Activated CD4-positive, alpha-beta T cell treated with anti-CD3 and anti-CD28 coated beads, Interleukin-2, amount 10 ng/mL, durations not matched to agents 7 days and 5 days (primary cell): ENCODE measurements around the gene RCOR2. TPM values are rescaled to one million over a fixed set of nuclear protein-coding genes. Genes with fewer than 3 reads are reported as not detected.

Experiments
- CTCF ChIA-PET: fragments of 350-600 bp; sonication (Branson Sonifier 250); formaldehyde crosslinking; loops from one replicate; lab custom pipeline; 2021; ENCODE audit warnings: antibody characterized with exemption; lab: Charles Lee
- POLR2A ChIA-PET: fragments of 350-600 bp; sonication (Branson Sonifier 250); formaldehyde crosslinking; loops from one replicate; lab custom pipeline; 2021; ENCODE audit warnings: antibody characterized with exemption; lab: Charles Lee
- DNase-seq: peaks from one replicate; pipeline ENCODE4 v3.0.0-alpha.2; 2020
- H3K27ac Mint-ChIP-seq: one replicate; pipeline ENCODE4 v1.8.0; 2021; ENCODE audit warnings: mild to moderate bottlenecking, moderate library complexity, mixed read lengths
- H3K27me3 Mint-ChIP-seq: one replicate; pipeline ENCODE4 v1.8.0; 2021; ENCODE audit warnings: mixed read lengths
- H3K36me3 Mint-ChIP-seq: one replicate; pipeline ENCODE4 v1.8.0; 2021; ENCODE audit warnings: low read depth, mixed read lengths
- H3K4me1 Mint-ChIP-seq: one replicate; pipeline ENCODE4 v1.8.0; 2021; ENCODE audit warnings: mixed read lengths
- H3K4me3 Mint-ChIP-seq: one replicate; pipeline ENCODE4 v1.8.0; 2021; ENCODE audit warnings: mild to moderate bottlenecking, moderate library complexity, mixed read lengths
- H3K9me3 Mint-ChIP-seq: one replicate; pipeline ENCODE4 v1.8.0; 2021; ENCODE audit warnings: mixed read lengths
- total RNA-seq, 2 experiments: library from RNA; stranded (reverse); gene quantifications; one replicate each; pipeline ENCODE4 v1.2.3, GENCODE V29; 2021

RCOR2 gene
- total RNA-seq, 2 experiments from 2014 or later: 0.12 to 0.40 TPM

- POLR2A ChIA-PET: no interaction called here
- H3K27me3 Mint-ChIP-seq: no peaks in the 10 kb centered on the region
- peaks cover 71% of the 10 kb centered on the region for H3K36me3 Mint-ChIP-seq
Measured at GRCh38 chr11:63897459-63898146, 19.4 kb downstream of the RCOR2 start.

GRCh38 chr11:63896071-63896470 is 20.9 kb downstream of the RCOR2 start:
- H3K4me1 Mint-ChIP-seq: peaks cover 37% of the 10 kb centered on the region
- CTCF ChIA-PET: no interaction called here
- H3K27ac Mint-ChIP-seq: no peak overlapping the region
- H3K36me3 Mint-ChIP-seq: peaks cover 73% of the 10 kb centered on the region
- H3K9me3 Mint-ChIP-seq: no peaks in the 10 kb centered on the region
- no peak overlapping the region for H3K4me3 Mint-ChIP-seq
- POLR2A ChIA-PET: no interaction called here
- no peaks in the 10 kb centered on the region for H3K27me3 Mint-ChIP-seq
- DNase-seq: no peak

More at GRCh38 chr11:63897459-63898146, 19.4 kb downstream of the RCOR2 start:
- Mint-ChIP-seq H3K27ac (no peak overlapping the region), H3K4me3 (no peak overlapping the region), H3K4me1 (peaks cover 24% of the 10 kb centered on the region), H3K9me3 (no peaks in the 10 kb centered on the region)
- CTCF ChIA-PET: interaction anchor here (0.9 to 1.2 kb wide), 4 partner anchors 18 to 48 kb away, joined by 3 to 6 read pairs (median 4); partner anchors contain the start of gene RCOR2
- DNase-seq: no peak

- Mint-ChIP-seq H3K27me3 (no peaks in the 10 kb centered on the region), H3K36me3 (peaks cover 71% of the 10 kb centered on the region), H3K27ac (no peak overlapping the region), H3K4me1 (peaks cover 64% of the 10 kb centered on the region), H3K4me3 (no peak overlapping the region), H3K9me3 (no peaks in the 10 kb centered on the region)
- ChIA-PET CTCF (interaction anchor here (1.0 kb wide), 1 partner anchor 10 kb away, joined by 3 read pairs; no protein-coding TSS in a partner anchor), POLR2A (no interaction called here)
- no peak for DNase-seq
Measured at GRCh38 chr11:63893355-63893754, 23.6 kb downstream of the RCOR2 start.

DNA sequence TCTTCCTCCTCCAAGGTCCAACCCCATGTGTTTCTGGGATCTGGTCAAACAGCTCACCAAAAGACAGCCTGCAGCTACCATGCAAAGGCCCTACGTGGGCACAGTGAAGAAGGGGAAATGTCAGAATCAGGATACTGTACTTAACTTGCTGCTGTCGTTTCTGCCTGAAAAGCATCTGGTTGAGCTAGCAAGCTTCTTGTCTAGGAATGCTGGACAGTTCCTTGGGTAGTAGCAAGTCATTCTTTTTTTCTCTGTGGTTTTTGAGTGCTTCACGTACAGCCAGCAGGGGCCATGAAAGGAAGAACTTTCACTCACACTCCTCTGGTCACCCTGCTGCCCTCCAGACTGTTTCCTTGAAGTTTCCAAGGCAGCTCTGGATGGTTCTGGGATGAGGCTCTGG is 24.7 kb downstream of the RCOR2 start:
- Mint-ChIP-seq H3K4me3 (no peak overlapping the region), H3K9me3 (no peaks in the 10 kb centered on the region), H3K36me3 (peaks cover 61% of the 10 kb centered on the region), H3K27me3 (no peaks in the 10 kb centered on the region), H3K27ac (no peak overlapping the region), H3K4me1 (peaks cover 73% of the 10 kb centered on the region)
- ChIA-PET POLR2A (no interaction called here), CTCF (interaction anchor here (0.6 to 2.1 kb wide), 3 partner anchors 16 to 231 kb away, joined by 3 to 4 read pairs (median 4); partner anchors contain the start of gene ZFTA)
- DNase-seq: no peak

GRCh38 chr11:63890368-63890767 is 26.6 kb downstream of the RCOR2 start:
- POLR2A ChIA-PET: no interaction called here
- no peaks in the 10 kb centered on the region for H3K9me3 Mint-ChIP-seq
- DNase-seq: no peak
- H3K36me3 Mint-ChIP-seq: peaks cover 45% of the 10 kb centered on the region
- no peaks in the 10 kb centered on the region for H3K27me3 Mint-ChIP-seq
- peak overlapping the region; percentile 76 for H3K27ac Mint-ChIP-seq
- H3K4me1 Mint-ChIP-seq: peaks cover 72% of the 10 kb centered on the region
- peak overlapping the region; percentile 97 for H3K4me3 Mint-ChIP-seq
- CTCF ChIA-PET: interaction anchor here (1.2 kb wide), 1 partner anchor 53 kb away, joined by 5 read pairs; no protein-coding TSS in a partner anchor

- Mint-ChIP-seq H3K27ac (peak overlapping the region; percentile 95), H3K4me1 (peaks cover 76% of the 10 kb centered on the region), H3K9me3 (no peaks in the 10 kb centered on the region), H3K27me3 (no peaks in the 10 kb centered on the region), H3K4me3 (peak overlapping the region; percentile 97), H3K36me3 (peaks cover 44% of the 10 kb centered on the region)
- POLR2A ChIA-PET: no interaction called here
- DNase-seq: no peak
- CTCF ChIA-PET: interaction anchor here (1.1 to 1.2 kb wide), 3 partner anchors 22 to 52 kb away, joined by 3 to 5 read pairs (median 3); partner anchors contain the start of gene MARK2
Measured at GRCh38 chr11:63889344-63889743, 27.6 kb downstream of the RCOR2 start.

GRCh38 chr11:63888170-63889086 is 28.5 kb downstream of the RCOR2 start:
- POLR2A ChIA-PET: interaction anchor here (0.6 kb wide), 1 partner anchor 50 kb away, joined by 5 read pairs; the partner anchor contains the start of gene MARK2
- DNase-seq: peak; percentile 81
- H3K4me1 Mint-ChIP-seq: peaks cover 79% of the 10 kb centered on the region
- H3K9me3 Mint-ChIP-seq: no peaks in the 10 kb centered on the region
- H3K27ac Mint-ChIP-seq: peak overlapping the region; percentile 95
- no peaks in the 10 kb centered on the region for H3K27me3 Mint-ChIP-seq
- H3K36me3 Mint-ChIP-seq: peaks cover 38% of the 10 kb centered on the region
- CTCF ChIA-PET: interaction anchor here (1.1 to 1.4 kb wide), 2 partner anchors 37 to 50 kb away, joined by 3 to 4 read pairs; partner anchors contain the start of gene MARK2
- peak overlapping the region; percentile 97 for H3K4me3 Mint-ChIP-seq

DNA sequence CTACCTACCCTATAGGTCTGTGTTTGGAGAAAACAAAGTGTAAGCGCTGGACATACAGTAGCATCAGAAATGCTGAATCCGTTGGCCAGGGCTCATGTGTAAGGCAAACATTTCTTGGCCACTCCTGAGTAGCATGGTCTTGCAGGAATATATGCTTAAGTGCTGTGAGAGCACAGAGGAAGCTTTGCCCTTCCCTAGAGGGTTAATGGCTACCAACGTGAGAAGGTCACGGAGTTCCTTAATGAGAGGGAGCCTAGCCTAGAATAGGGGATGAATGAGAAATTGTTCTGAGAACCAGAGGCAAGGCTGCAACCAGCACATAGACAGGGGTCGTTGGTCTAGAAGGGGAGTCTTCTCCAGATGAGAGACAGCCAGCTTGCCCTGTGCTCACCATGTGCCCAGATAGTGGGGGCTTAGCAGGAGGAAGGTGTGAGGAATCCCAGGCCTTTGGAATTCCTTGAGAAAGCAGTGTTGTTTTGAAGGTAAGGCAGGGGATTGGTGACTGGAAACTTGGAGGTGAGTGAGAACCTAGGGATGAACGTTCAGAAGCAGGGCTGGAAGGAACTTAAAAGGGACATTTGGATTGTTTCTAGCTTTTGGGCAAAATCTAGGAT is 29.5 kb downstream of the RCOR2 start:
- Mint-ChIP-seq H3K27me3 (no peaks in the 10 kb centered on the region), H3K9me3 (no peaks in the 10 kb centered on the region), H3K27ac (peak overlapping the region; percentile 95), H3K4me1 (peaks cover 86% of the 10 kb centered on the region), H3K36me3 (peaks cover 37% of the 10 kb centered on the region), H3K4me3 (peak overlapping the region; percentile 97)
- ChIA-PET POLR2A (no interaction called here), CTCF (interaction anchor here (0.6 to 1.8 kb wide), 3 partner anchors 11 to 36 kb away, joined by 3 to 4 read pairs (median 4); no protein-coding TSS in a partner anchor)
- DNase-seq: no peak

DNA sequence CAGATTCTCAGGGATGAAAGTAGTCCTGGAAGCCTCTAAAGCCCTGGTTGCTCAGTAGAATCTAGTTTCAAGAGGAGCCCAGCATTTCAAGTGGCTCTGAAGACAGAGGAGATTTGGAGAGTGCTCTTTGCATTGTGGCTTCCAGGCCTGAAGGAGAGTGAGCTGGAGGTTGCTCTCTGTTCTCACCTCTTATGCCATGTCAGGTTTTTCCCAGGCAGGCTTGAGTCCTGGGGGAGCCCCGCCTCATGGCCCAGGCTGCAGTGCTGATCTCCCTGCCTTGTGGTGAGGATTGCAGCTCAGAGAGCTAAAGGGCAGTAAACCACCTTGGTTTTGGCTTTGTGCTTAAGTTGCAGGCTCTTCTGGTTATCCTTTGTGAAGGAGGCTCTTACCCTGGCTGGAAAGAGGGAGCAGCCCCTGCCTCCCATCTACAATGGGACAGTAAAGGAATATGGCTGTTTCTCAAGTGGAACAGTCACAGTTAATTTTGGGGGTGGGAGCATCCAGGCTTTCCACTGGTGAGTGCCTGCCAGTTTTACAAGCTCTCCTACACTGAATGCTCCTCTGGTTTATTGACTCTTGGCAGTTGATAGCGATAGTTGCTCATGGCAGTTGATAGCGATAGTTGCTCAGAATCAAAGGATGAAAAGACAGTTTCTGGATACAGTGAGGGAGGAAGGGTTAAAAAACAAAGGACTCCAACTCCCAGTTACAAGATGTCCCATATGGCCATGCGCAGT is 32.6 kb downstream of the RCOR2 start:
- H3K4me3 Mint-ChIP-seq: no peak overlapping the region
- H3K27ac Mint-ChIP-seq: peak overlapping the region; percentile 19
- POLR2A ChIA-PET: no interaction called here
- no peaks in the 10 kb centered on the region for H3K27me3 Mint-ChIP-seq
- CTCF ChIA-PET: interaction anchor here (0.6 to 1.8 kb wide), 6 partner anchors 12 to 310 kb away, joined by 3 to 4 read pairs (median 4); no protein-coding TSS in a partner anchor
- no peak for DNase-seq
- H3K36me3 Mint-ChIP-seq: peaks cover 26% of the 10 kb centered on the region
- no peaks in the 10 kb centered on the region for H3K9me3 Mint-ChIP-seq
- H3K4me1 Mint-ChIP-seq: peaks cover 81% of the 10 kb centered on the region

DNA sequence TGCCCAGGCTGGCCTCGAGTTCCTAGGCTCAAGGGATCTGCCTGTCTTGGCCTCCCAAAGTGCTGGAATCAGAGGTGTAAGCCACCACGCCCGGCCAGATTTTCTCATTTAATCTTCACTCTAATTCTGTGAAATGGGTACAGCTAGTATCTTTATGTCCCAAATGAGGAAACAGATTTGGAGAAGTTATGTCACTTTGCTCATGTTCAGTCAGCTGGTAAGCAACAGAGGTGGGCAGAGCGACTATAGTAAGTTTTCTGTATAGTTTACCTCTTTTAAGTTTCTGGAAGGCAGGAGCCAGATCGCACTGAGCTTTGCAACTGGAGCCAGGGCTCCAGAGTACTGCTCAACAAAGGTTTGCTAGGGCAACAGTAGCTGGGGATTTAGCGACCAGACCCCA is 33.2 kb downstream of the RCOR2 start:
- no peak overlapping the region for H3K4me3 Mint-ChIP-seq
- ChIA-PET CTCF (interaction anchor here (0.6 to 1.8 kb wide), 7 partner anchors 11 to 309 kb away, joined by 3 to 8 read pairs (median 4); no protein-coding TSS in a partner anchor), POLR2A (no interaction called here)

GRCh38 chr11:63882555-63883242 is 34.3 kb downstream of the RCOR2 start:
- Mint-ChIP-seq H3K27ac (peak overlapping the region; percentile 36), H3K9me3 (no peaks in the 10 kb centered on the region), H3K36me3 (peaks cover 32% of the 10 kb centered on the region), H3K4me1 (peaks cover 75% of the 10 kb centered on the region), H3K4me3 (no peak overlapping the region), H3K27me3 (no peaks in the 10 kb centered on the region)
- ChIA-PET CTCF (interaction anchor here (0.6 to 1.8 kb wide), 3 partner anchors 15 to 1414 kb away, joined by 4 to 8 read pairs (median 4); no protein-coding TSS in a partner anchor), POLR2A (no interaction called here)
- peak; percentile 27 for DNase-seq

More for the DNA sequence above, 33.2 kb downstream of the RCOR2 start:
- H3K27ac Mint-ChIP-seq: no peak overlapping the region
- no peaks in the 10 kb centered on the region for H3K27me3 Mint-ChIP-seq
- H3K9me3 Mint-ChIP-seq: no peaks in the 10 kb centered on the region
- peaks cover 27% of the 10 kb centered on the region for H3K36me3 Mint-ChIP-seq
- no peak for DNase-seq
- peaks cover 79% of the 10 kb centered on the region for H3K4me1 Mint-ChIP-seq
